ENCODE results near the gene IFT74. TPM values are rescaled to one million over a fixed set of nuclear protein-coding genes. Genes with fewer than 3 reads are reported as not detected.

The IFT74 gene
- total RNA-seq, 1 donor, result 21.4 TPM

GRCh38 chr9:27108981-27109541 is 152.8 kb downstream of the IFT74 start, which contains the start of gene TEK:
TEK (plus strand) TSS chr9:27109225; CDS start chr9:27109591, 366 bp downstream.
- peak within 1 kb of the TSS; percentile 57 for H3K4me3 ChIP-seq (ENCODE audit: low read depth, low read length)
- DNase-seq (ENCODE audit: low read depth), result peak; percentile 51
- TF ChIP-seq, protein P1, sequence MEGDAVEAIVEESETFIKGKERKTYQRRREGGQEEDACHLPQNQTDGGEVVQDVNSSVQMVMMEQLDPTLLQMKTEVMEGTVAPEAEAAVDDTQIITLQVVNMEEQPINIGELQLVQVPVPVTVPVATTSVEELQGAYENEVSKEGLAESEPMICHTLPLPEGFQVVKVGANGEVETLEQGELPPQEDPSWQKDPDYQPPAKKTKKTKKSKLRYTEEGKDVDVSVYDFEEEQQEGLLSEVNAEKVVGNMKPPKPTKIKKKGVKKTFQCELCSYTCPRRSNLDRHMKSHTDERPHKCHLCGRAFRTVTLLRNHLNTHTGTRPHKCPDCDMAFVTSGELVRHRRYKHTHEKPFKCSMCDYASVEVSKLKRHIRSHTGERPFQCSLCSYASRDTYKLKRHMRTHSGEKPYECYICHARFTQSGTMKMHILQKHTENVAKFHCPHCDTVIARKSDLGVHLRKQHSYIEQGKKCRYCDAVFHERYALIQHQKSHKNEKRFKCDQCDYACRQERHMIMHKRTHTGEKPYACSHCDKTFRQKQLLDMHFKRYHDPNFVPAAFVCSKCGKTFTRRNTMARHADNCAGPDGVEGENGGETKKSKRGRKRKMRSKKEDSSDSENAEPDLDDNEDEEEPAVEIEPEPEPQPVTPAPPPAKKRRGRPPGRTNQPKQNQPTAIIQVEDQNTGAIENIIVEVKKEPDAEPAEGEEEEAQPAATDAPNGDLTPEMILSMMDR (IDR thresholded peaks at IDR 0.05; ENCODE audit: insufficient read depth, low read length), result no peak

- no peak for DNase-seq (ENCODE audit: low read depth)
- TF ChIP-seq, protein P1 (IDR thresholded peaks at IDR 0.05; ENCODE audit: insufficient read depth, low read length), result no peak
- peak overlapping the region; percentile 57 for H3K4me3 ChIP-seq (ENCODE audit: low read depth, low read length)
Observed at GRCh38 chr9:27109621-27110020, 153.4 kb downstream of the IFT74 start.

DNA sequence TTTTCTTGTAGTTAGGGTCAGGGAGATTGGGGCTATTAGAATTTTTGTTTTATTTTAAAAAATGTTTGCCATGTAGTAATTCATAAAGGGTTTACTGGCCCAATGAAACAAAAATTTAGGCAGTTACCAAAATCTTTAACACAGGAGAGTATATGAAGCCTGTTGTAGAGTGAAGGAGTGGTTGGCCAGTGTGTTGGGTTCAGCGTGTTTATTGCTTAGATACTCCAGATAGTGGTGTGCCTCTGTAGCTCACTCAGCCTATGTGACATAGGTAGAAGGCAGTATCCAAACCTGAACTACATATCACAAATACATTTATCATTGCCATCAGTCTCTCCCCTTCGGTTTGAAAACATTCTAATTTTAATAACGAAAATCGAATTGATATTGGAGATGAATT is 154.0 kb downstream of the IFT74 start:
- H3K4me3 ChIP-seq (ENCODE audit: low read depth, low read length), result peak overlapping the region; percentile 38

GRCh38 chr9:27112235-27112634 is 156.0 kb downstream of the IFT74 start:
- DNase-seq (ENCODE audit: low read depth), result no peak
- TF ChIP-seq, protein P1 (IDR thresholded peaks at IDR 0.05; ENCODE audit: insufficient read depth, low read length), result no peak
- no peak overlapping the region for H3K4me3 ChIP-seq (ENCODE audit: low read depth, low read length)

More for the DNA sequence above, 154.0 kb downstream of the IFT74 start:
- TF ChIP-seq, protein P1 (IDR thresholded peaks at IDR 0.05; ENCODE audit: insufficient read depth, low read length), result no peak
- no peak for DNase-seq (ENCODE audit: low read depth)

Other genes starting within 250 kb of the IFT74 start
- 19.0 and 50.9 TPM in 2 replicates for gene CAAP1, start 63.6 kb upstream of the IFT74 start, total RNA-seq (ENCODE audit: low replicate concordance)
- gene PLAA, start 9.2 kb upstream of the IFT74 start, total RNA-seq (ENCODE audit: low replicate concordance), result 35.2 and 51.0 TPM in 2 replicates
- not detected in 2 replicates for gene LRRC19, start 49.3 kb downstream of the IFT74 start, total RNA-seq (ENCODE audit: low replicate concordance)
- 1.7 and 3.8 TPM in 2 replicates for gene TEK, start 152.8 kb downstream of the IFT74 start, total RNA-seq (ENCODE audit: low replicate concordance)

Measured in fibroblast of the aortic adventitia (primary cell).